ENCODE data around the gene STRN. TPM values are rescaled to one million over a fixed set of nuclear protein-coding genes. Genes with fewer than 3 reads are reported as not detected.
"Not testable (repeated sequence)": the region's sequence is repeated elsewhere in the genome, so short reads cannot be mapped to it uniquely, and the experiment has no call there.

The STRN gene
- total RNA-seq, 2 experiments from 2014 or later, result 30.8 TPM

- Mint-ChIP-seq H3K4me1 (peaks cover 4% of the 10 kb centered on the region), H3K27me3 (no peaks in the 10 kb centered on the region), H3K36me3 (peaks cover 10% of the 10 kb centered on the region), H3K4me3 (no peak overlapping the region), H3K9me3 (no peaks in the 10 kb centered on the region), H3K27ac (no peak overlapping the region)
- DNase-seq, result no peak
Observed at GRCh38 chr2:36904636-36905035, 61.7 kb downstream of the STRN start.

GRCh38 chr2:36902385-36903120 lies 63.8 kb downstream of the STRN start:
- Mint-ChIP-seq H3K9me3 (no peaks in the 10 kb centered on the region), H3K36me3 (peaks cover 16% of the 10 kb centered on the region), H3K4me1 (no peaks in the 10 kb centered on the region), H3K27ac (no peak overlapping the region), H3K4me3 (no peak overlapping the region), H3K27me3 (no peaks in the 10 kb centered on the region)
- no peak for DNase-seq

GRCh38 chr2:36892805-36893204 lies 73.5 kb downstream of the STRN start:
- DNase-seq, result no peak
- no peaks in the 10 kb centered on the region for H3K9me3 Mint-ChIP-seq
- no peak overlapping the region for H3K27ac Mint-ChIP-seq
- peaks cover 3% of the 10 kb centered on the region for H3K36me3 Mint-ChIP-seq
- no peaks in the 10 kb centered on the region for H3K27me3 Mint-ChIP-seq
- no peak overlapping the region for H3K4me3 Mint-ChIP-seq
- H3K4me1 Mint-ChIP-seq, result peaks cover 7% of the 10 kb centered on the region

GRCh38 chr2:36889795-36890194 lies 76.5 kb downstream of the STRN start:
- Mint-ChIP-seq H3K27me3 (no peaks in the 10 kb centered on the region), H3K36me3 (peaks cover 8% of the 10 kb centered on the region), H3K4me3 (no peak overlapping the region), H3K4me1 (peaks cover 7% of the 10 kb centered on the region), H3K27ac (no peak overlapping the region), H3K9me3 (no peaks in the 10 kb centered on the region)
- no peak for DNase-seq

- H3K9me3 Mint-ChIP-seq, H3K27me3 Mint-ChIP-seq, H3K4me1 Mint-ChIP-seq, DNase-seq, H3K27ac Mint-ChIP-seq, H3K36me3 Mint-ChIP-seq, H3K4me3 Mint-ChIP-seq: not testable (repeated sequence)
Observed at GRCh38 chr2:36887095-36887494, 79.2 kb downstream of the STRN start.

- Mint-ChIP-seq H3K4me3 (no peak overlapping the region), H3K27ac (no peak overlapping the region), H3K27me3 (no peaks in the 10 kb centered on the region), H3K9me3 (no peaks in the 10 kb centered on the region), H3K4me1 (peaks cover 7% of the 10 kb centered on the region), H3K36me3 (peaks cover 8% of the 10 kb centered on the region)
- no peak for DNase-seq
Observed at GRCh38 chr2:36886664-36887063, 79.7 kb downstream of the STRN start.

- no peak for DNase-seq
- Mint-ChIP-seq H3K9me3 (no peaks in the 10 kb centered on the region), H3K4me3 (no peak overlapping the region), H3K27ac (no peak overlapping the region), H3K27me3 (no peaks in the 10 kb centered on the region), H3K36me3 (peaks cover 9% of the 10 kb centered on the region), H3K4me1 (peaks cover 7% of the 10 kb centered on the region)
Observed at GRCh38 chr2:36885605-36886004, 80.7 kb downstream of the STRN start.

- Mint-ChIP-seq H3K27me3 (no peaks in the 10 kb centered on the region), H3K36me3 (peaks cover 11% of the 10 kb centered on the region), H3K4me1 (no peaks in the 10 kb centered on the region), H3K4me3 (no peak overlapping the region), H3K9me3 (no peaks in the 10 kb centered on the region), H3K27ac (no peak overlapping the region)
- DNase-seq, result no peak
Observed at GRCh38 chr2:36882532-36882931, 83.8 kb downstream of the STRN start.

GRCh38 chr2:36881816-36882215 lies 84.5 kb downstream of the STRN start:
- Mint-ChIP-seq H3K4me1 (no peaks in the 10 kb centered on the region), H3K4me3 (no peak overlapping the region), H3K9me3 (no peaks in the 10 kb centered on the region), H3K27ac (no peak overlapping the region), H3K27me3 (no peaks in the 10 kb centered on the region), H3K36me3 (peaks cover 11% of the 10 kb centered on the region)
- no peak for DNase-seq

GRCh38 chr2:36878429-36878828 lies 87.9 kb downstream of the STRN start:
- H3K4me3 Mint-ChIP-seq, result no peak overlapping the region
- peaks cover 31% of the 10 kb centered on the region for H3K36me3 Mint-ChIP-seq
- H3K27ac Mint-ChIP-seq, result no peak overlapping the region
- no peak for DNase-seq
- H3K9me3 Mint-ChIP-seq, result peaks cover 1% of the 10 kb centered on the region
- H3K4me1 Mint-ChIP-seq, result no peaks in the 10 kb centered on the region
- no peaks in the 10 kb centered on the region for H3K27me3 Mint-ChIP-seq

- peaks cover 1% of the 10 kb centered on the region for H3K9me3 Mint-ChIP-seq
- peaks cover 48% of the 10 kb centered on the region for H3K36me3 Mint-ChIP-seq
- no peak overlapping the region for H3K4me3 Mint-ChIP-seq
- DNase-seq, result no peak
- H3K4me1 Mint-ChIP-seq, result no peaks in the 10 kb centered on the region
- H3K27ac Mint-ChIP-seq, result no peak overlapping the region
- H3K27me3 Mint-ChIP-seq, result no peaks in the 10 kb centered on the region
Observed at GRCh38 chr2:36871068-36871707, 95.1 kb downstream of the STRN start.

- no peaks in the 10 kb centered on the region for H3K9me3 Mint-ChIP-seq
- H3K27me3 Mint-ChIP-seq, result no peaks in the 10 kb centered on the region
- H3K27ac Mint-ChIP-seq, result no peak overlapping the region
- peaks cover 42% of the 10 kb centered on the region for H3K36me3 Mint-ChIP-seq
- no peaks in the 10 kb centered on the region for H3K4me1 Mint-ChIP-seq
- no peak for DNase-seq
- no peak overlapping the region for H3K4me3 Mint-ChIP-seq
Observed at GRCh38 chr2:36869606-36870005, 96.7 kb downstream of the STRN start.

- Mint-ChIP-seq H3K27ac (no peak overlapping the region), H3K4me1 (peaks cover 19% of the 10 kb centered on the region), H3K36me3 (peaks cover 53% of the 10 kb centered on the region), H3K4me3 (no peak overlapping the region), H3K9me3 (peaks cover 5% of the 10 kb centered on the region), H3K27me3 (no peaks in the 10 kb centered on the region)
- no peak for DNase-seq
Observed at GRCh38 chr2:36861896-36862295, 104.4 kb downstream of the STRN start.

GRCh38 chr2:36859366-36859792 lies 107.0 kb downstream of the STRN start:
- H3K36me3 Mint-ChIP-seq, result peaks cover 43% of the 10 kb centered on the region
- peak overlapping the region; percentile 50 for H3K27ac Mint-ChIP-seq
- H3K9me3 Mint-ChIP-seq, result peaks cover 5% of the 10 kb centered on the region
- H3K4me3 Mint-ChIP-seq, result no peak overlapping the region
- no peaks in the 10 kb centered on the region for H3K27me3 Mint-ChIP-seq
- peaks cover 19% of the 10 kb centered on the region for H3K4me1 Mint-ChIP-seq
- DNase-seq, result no peak

GRCh38 chr2:36858551-36859365 lies 107.6 kb downstream of the STRN start:
- Mint-ChIP-seq H3K36me3 (peaks cover 39% of the 10 kb centered on the region), H3K27ac (peak overlapping the region; percentile 61), H3K9me3 (peaks cover 5% of the 10 kb centered on the region), H3K4me3 (no peak overlapping the region), H3K27me3 (no peaks in the 10 kb centered on the region), H3K4me1 (peaks cover 19% of the 10 kb centered on the region)
- DNase-seq, result no peak
